CD4-positive, CD25-positive, alpha-beta regulatory T cell (primary cell): ENCODE data around the gene CACNA2D1. TPM values are rescaled to one million over a fixed set of nuclear protein-coding genes. Genes with fewer than 3 reads are reported as not detected.
A peak's percentile ranks its signal among the peaks of the same experiment; 100 is the strongest.

ENCODE experiments used
- ATAC-seq, 2 donors: fragments of 150-1000 bp; cut with Tn5 transposase; one replicate each; pipeline ENCODE4 v1.10.0; 2021; ENCODE audit warnings: low read depth in 2 of 2, moderate number of reproducible peaks in 2 of 2, moderate library complexity in 1 of 2
- DNase-seq, 3 donors: peaks; one replicate each; pipeline versions ENCODE4 v3.0.0 to v3.0.0-alpha.2; 2012 to 2022; ENCODE audit warnings: mixed read lengths in 1 of 3
- H3K27ac ChIP-seq: one replicate; pipeline ENCODE4 v1.7.0; 2013; ENCODE audit warnings: mild to moderate bottlenecking, low read length; ENCODE audit not compliant: insufficient read depth, poor library complexity, severe bottlenecking
- H3K27me3 ChIP-seq: one replicate; pipeline ENCODE4 v1.7.0; 2013; ENCODE audit warnings: low read length; ENCODE audit not compliant: control insufficient read depth, insufficient read depth
- H3K36me3 ChIP-seq: one replicate; pipeline ENCODE4 v1.7.0; 2013; ENCODE audit warnings: mild to moderate bottlenecking, low read length, moderate library complexity; ENCODE audit not compliant: control insufficient read depth, insufficient read depth
- H3K4me1 ChIP-seq: 2 replicates; pipeline ENCODE4 v1.7.0; 2013; ENCODE audit warnings: mild to moderate bottlenecking, low read length; ENCODE audit not compliant: insufficient read depth, control insufficient read depth, poor library complexity, severe bottlenecking
- H3K4me3 ChIP-seq: one replicate; pipeline ENCODE4 v1.7.0; 2013; ENCODE audit warnings: low read depth, mild to moderate bottlenecking, low read length, moderate library complexity
- H3K9me3 ChIP-seq, 2 experiments: 1 replicate in 1 of 2; 2 replicates in 1 of 2; pipeline ENCODE4 v1.7.0; 2013; ENCODE audit warnings: low read length in 2 of 2, mild to moderate bottlenecking in 1 of 2, moderate library complexity in 1 of 2; ENCODE audit not compliant: control insufficient read depth in 2 of 2
- H3K27ac Mint-ChIP-seq, 3 donors: one replicate each; pipeline ENCODE4 v1.8.0; 2020 to 2022; ENCODE audit warnings: mild to moderate bottlenecking in 3 of 3, mixed read lengths in 3 of 3, moderate library complexity in 2 of 3
- H3K27me3 Mint-ChIP-seq: one replicate; pipeline ENCODE4 v1.8.0; 2022; ENCODE audit warnings: mild to moderate bottlenecking, mixed read lengths
- H3K36me3 Mint-ChIP-seq: one replicate; pipeline ENCODE4 v1.8.0; 2020; ENCODE audit warnings: mixed read lengths
- H3K4me1 Mint-ChIP-seq, 4 donors: one replicate each; pipeline ENCODE4 v1.8.0; 2020 to 2022; ENCODE audit warnings: mixed read lengths in 4 of 4, mild to moderate bottlenecking in 1 of 4
- H3K4me3 Mint-ChIP-seq, 4 donors: one replicate each; pipeline ENCODE4 v1.8.0; 2020 to 2022; ENCODE audit warnings: mild to moderate bottlenecking in 4 of 4, mixed read lengths in 4 of 4, moderate library complexity in 3 of 4
- H3K9me3 Mint-ChIP-seq, 7 donors: one replicate each; pipeline ENCODE4 v1.8.0; 2020 to 2022; ENCODE audit warnings: mixed read lengths in 7 of 7, mild to moderate bottlenecking in 3 of 7, moderate library complexity in 2 of 7
- polyA plus RNA-seq, 4 donors: library from polyadenylated mRNA; unstranded; fragments of 300-500 nt; fragmentation: Illumina TruSeq; gene quantifications; one replicate each; pipeline ENCODE4 v1.2.3, GENCODE V29; 2021
- total RNA-seq: library from RNA; stranded (reverse); gene quantifications from one replicate; pipeline ENCODE4 v1.2.3, GENCODE V29; 2022

CACNA2D1 gene
- total and polyA plus RNA-seq, 5 donors from 2014 or later, result not detected

DNA sequence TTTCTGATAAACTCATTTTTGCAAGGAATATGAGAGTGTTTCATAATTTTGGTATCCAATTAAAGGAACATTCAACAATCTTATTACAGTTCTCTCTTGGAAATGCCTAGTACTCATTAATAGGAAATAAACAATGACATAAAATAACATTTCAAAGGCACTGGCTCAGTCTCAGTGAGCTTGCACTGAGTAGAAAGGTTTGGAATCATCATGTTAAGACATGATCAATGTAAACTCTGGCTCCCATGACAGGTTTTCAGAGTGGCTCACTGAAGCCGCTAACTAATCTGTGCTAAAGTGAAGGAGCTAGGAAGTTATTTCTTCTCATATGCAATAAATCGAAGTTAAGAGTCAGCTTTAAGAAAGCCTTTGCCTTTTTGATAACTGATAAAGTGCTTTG, 470.5 kb downstream of the CACNA2D1 start:
- Histone ChIP-seq H3K4me3 (no peak overlapping the region), H3K9me3 (no peaks in the 10 kb centered on the region), H3K27ac (no peak overlapping the region), H3K4me1 (no peaks in the 10 kb centered on the region), H3K27me3 (no peaks in the 10 kb centered on the region), H3K36me3 (no peaks in the 10 kb centered on the region)
- H3K4me1 Mint-ChIP-seq, result no peaks in the 10 kb centered on the region
- no peaks in the 10 kb centered on the region for H3K27me3 Mint-ChIP-seq
- H3K4me3 Mint-ChIP-seq, result no peak overlapping the region
- peaks cover 1 to 9% (median 5%) of the 10 kb centered on the region in 7 donors for H3K9me3 Mint-ChIP-seq
- H3K36me3 Mint-ChIP-seq, result no peaks in the 10 kb centered on the region
- no peak overlapping the region for H3K27ac Mint-ChIP-seq
- DNase-seq (no peak), ATAC-seq (no peak)

GRCh38 chr7:81960026-81960425, 483.6 kb downstream of the CACNA2D1 start:
- H3K4me1 Mint-ChIP-seq, result no peaks in the 10 kb centered on the region
- H3K27ac ChIP-seq, result no peak overlapping the region
- H3K4me3 Mint-ChIP-seq, result no peak overlapping the region
- no peak overlapping the region for H3K27ac Mint-ChIP-seq
- H3K4me1 ChIP-seq, result no peaks in the 10 kb centered on the region
- H3K9me3 ChIP-seq, result peaks cover 0 to 5% of the 10 kb centered on the region in 2 experiments
- no peaks in the 10 kb centered on the region for H3K36me3 ChIP-seq
- no peaks in the 10 kb centered on the region for H3K27me3 Mint-ChIP-seq
- DNase-seq (no peak), ATAC-seq (no peak)
- no peaks in the 10 kb centered on the region for H3K27me3 ChIP-seq
- no peak overlapping the region for H3K4me3 ChIP-seq
- peaks cover 0 to 7% (median 6%) of the 10 kb centered on the region in 7 donors for H3K9me3 Mint-ChIP-seq
- no peaks in the 10 kb centered on the region for H3K36me3 Mint-ChIP-seq

- no peak overlapping the region for H3K27ac ChIP-seq
- H3K4me3 ChIP-seq, result no peak overlapping the region
- Mint-ChIP-seq H3K36me3 (no peaks in the 10 kb centered on the region), H3K9me3 (peaks cover 0 to 11% (median 5%) of the 10 kb centered on the region in 7 donors), H3K27ac (peak overlapping the region in 1 of 3 donors; percentile 71), H3K4me3 (no peak overlapping the region), H3K4me1 (no peaks in the 10 kb centered on the region), H3K27me3 (no peaks in the 10 kb centered on the region)
- no peaks in the 10 kb centered on the region for H3K4me1 ChIP-seq
- no peaks in the 10 kb centered on the region for H3K9me3 ChIP-seq
- no peak for ATAC-seq
- no peaks in the 10 kb centered on the region for H3K36me3 ChIP-seq
- DNase-seq, result no peak
- no peaks in the 10 kb centered on the region for H3K27me3 ChIP-seq
Measured at GRCh38 chr7:81957517-81957916, 486.1 kb downstream of the CACNA2D1 start.

DNA sequence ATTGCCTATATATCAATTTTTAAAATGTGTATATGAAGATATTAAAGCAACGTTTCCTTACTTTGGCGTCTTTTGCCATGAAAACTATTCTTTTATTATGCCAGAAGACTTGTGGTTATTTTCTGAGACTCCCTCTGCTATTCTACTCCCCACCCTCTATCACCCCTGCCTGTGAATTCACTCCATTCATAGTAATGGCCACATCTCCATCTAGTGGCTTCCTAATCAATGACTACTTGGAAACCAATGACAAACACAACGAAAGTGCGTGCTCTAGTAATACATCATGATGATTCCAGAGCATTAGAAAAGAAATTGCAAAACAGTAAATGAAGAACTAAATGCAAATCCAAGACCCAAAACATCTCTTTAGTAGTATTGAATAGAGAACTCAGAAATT, 487.1 kb downstream of the CACNA2D1 start:
- ATAC-seq (no peak), DNase-seq (no peak)
- Histone ChIP-seq H3K4me3 (no peak overlapping the region), H3K27ac (no peak overlapping the region), H3K9me3 (no peaks in the 10 kb centered on the region), H3K4me1 (no peaks in the 10 kb centered on the region), H3K27me3 (no peaks in the 10 kb centered on the region), H3K36me3 (no peaks in the 10 kb centered on the region)
- H3K36me3 Mint-ChIP-seq, result no peaks in the 10 kb centered on the region
- H3K27me3 Mint-ChIP-seq, result no peaks in the 10 kb centered on the region
- no peak overlapping the region for H3K4me3 Mint-ChIP-seq
- peaks cover 0 to 15% (median 7%) of the 10 kb centered on the region in 7 donors for H3K9me3 Mint-ChIP-seq
- H3K4me1 Mint-ChIP-seq, result no peaks in the 10 kb centered on the region
- no peak overlapping the region for H3K27ac Mint-ChIP-seq

GRCh38 chr7:81949306-81949705, 494.3 kb downstream of the CACNA2D1 start:
- no peaks in the 10 kb centered on the region for H3K27me3 ChIP-seq
- H3K9me3 Mint-ChIP-seq, result peaks cover 0 to 18% (median 4%) of the 10 kb centered on the region in 7 donors
- no peak overlapping the region for H3K4me3 ChIP-seq
- H3K27ac Mint-ChIP-seq, result no peak overlapping the region
- no peaks in the 10 kb centered on the region for H3K36me3 ChIP-seq
- H3K4me3 Mint-ChIP-seq, result no peak overlapping the region
- no peaks in the 10 kb centered on the region for H3K4me1 Mint-ChIP-seq
- no peaks in the 10 kb centered on the region for H3K27me3 Mint-ChIP-seq
- DNase-seq (no peak), ATAC-seq (no peak)
- H3K27ac ChIP-seq, result no peak overlapping the region
- H3K4me1 ChIP-seq, result no peaks in the 10 kb centered on the region
- H3K9me3 ChIP-seq, result no peaks in the 10 kb centered on the region
- no peaks in the 10 kb centered on the region for H3K36me3 Mint-ChIP-seq

GRCh38 chr7:81944058-81944457, 499.5 kb downstream of the CACNA2D1 start:
- no peaks in the 10 kb centered on the region for H3K4me1 ChIP-seq
- no peaks in the 10 kb centered on the region for H3K36me3 Mint-ChIP-seq
- H3K4me3 ChIP-seq, result no peak overlapping the region
- H3K9me3 ChIP-seq, result peaks cover 0 to 4% of the 10 kb centered on the region in 2 experiments
- no peaks in the 10 kb centered on the region for H3K36me3 ChIP-seq
- no peak overlapping the region for H3K27ac ChIP-seq
- H3K9me3 Mint-ChIP-seq, result peaks cover 0 to 23% (median 7%) of the 10 kb centered on the region in 7 donors
- no peak overlapping the region for H3K27ac Mint-ChIP-seq
- ATAC-seq, result no peak
- H3K27me3 Mint-ChIP-seq, result no peaks in the 10 kb centered on the region
- no peaks in the 10 kb centered on the region for H3K4me1 Mint-ChIP-seq
- DNase-seq, result no peak
- no peaks in the 10 kb centered on the region for H3K27me3 ChIP-seq
- H3K4me3 Mint-ChIP-seq, result no peak overlapping the region

DNA sequence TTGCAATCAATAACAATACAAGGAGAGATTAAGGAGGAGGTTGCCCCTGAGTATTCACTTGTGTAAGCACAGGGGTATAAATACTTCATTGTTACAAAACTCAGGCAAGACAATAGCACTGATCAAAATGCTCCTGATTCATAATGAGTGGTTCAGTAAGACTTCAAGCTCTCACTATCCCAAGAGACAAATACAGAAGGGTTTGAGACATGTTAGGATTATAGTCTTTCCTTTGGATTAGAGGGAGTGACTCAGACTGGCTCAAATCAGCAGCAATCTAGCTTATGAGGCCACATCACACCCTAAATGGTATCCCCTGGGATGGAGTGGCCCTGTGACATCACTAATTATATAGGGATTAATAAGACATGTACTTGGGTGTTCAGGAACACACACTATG, 506.5 kb downstream of the CACNA2D1 start:
- H3K9me3 ChIP-seq, result peaks cover 0 to 4% of the 10 kb centered on the region in 2 experiments
- H3K4me3 Mint-ChIP-seq, result no peak overlapping the region
- peaks cover 0 to 21% (median 5%) of the 10 kb centered on the region in 7 donors for H3K9me3 Mint-ChIP-seq
- no peaks in the 10 kb centered on the region for H3K36me3 Mint-ChIP-seq
- no peak overlapping the region for H3K4me3 ChIP-seq
- H3K36me3 ChIP-seq, result no peaks in the 10 kb centered on the region
- no peaks in the 10 kb centered on the region for H3K4me1 ChIP-seq
- H3K27ac Mint-ChIP-seq, result no peak overlapping the region
- DNase-seq (no peak), ATAC-seq (no peak)
- H3K4me1 Mint-ChIP-seq, result no peaks in the 10 kb centered on the region
- no peaks in the 10 kb centered on the region for H3K27me3 ChIP-seq
- H3K27me3 Mint-ChIP-seq, result no peaks in the 10 kb centered on the region
- H3K27ac ChIP-seq, result no peak overlapping the region

DNA sequence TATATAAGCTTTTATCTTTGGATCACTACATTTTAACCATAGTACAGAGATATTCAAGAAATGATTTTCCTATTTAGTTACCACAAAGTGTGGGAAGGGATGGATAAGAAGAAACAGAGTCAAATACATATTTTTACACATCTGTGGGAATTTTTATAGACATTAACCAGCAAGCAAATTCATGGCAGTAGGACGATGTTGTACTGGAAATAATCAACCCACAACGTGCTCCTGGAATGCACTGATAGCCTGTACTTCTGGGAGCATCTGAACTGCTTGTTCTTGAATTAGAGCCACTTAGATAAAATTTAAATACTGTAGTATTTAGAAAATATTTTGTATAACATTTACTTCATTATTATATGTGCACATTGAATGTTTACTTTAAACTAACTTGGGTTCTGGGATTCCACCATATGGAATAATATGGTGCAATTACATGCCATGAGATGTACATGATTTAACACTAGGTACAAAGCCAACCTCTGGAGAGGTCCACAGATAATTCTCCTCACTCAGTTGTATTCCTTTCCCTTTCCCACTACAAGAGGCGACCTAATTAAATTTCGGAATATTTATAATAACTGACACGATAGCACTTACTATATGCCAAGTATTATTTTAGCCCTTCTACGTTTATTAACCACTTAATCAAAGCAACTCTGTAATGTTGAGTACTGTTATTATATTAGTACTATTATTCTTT, 508.8 kb downstream of the CACNA2D1 start:
- no peak overlapping the region for H3K27ac ChIP-seq
- Mint-ChIP-seq H3K27me3 (no peaks in the 10 kb centered on the region), H3K27ac (no peak overlapping the region), H3K4me3 (no peak overlapping the region), H3K36me3 (no peaks in the 10 kb centered on the region), H3K9me3 (peaks cover 0 to 20% (median 5%) of the 10 kb centered on the region in 7 donors), H3K4me1 (no peaks in the 10 kb centered on the region)
- ATAC-seq (no peak), DNase-seq (no peak)
- no peak overlapping the region for H3K4me3 ChIP-seq
- H3K27me3 ChIP-seq, result no peaks in the 10 kb centered on the region
- peaks cover 0 to 5% of the 10 kb centered on the region in 2 experiments for H3K9me3 ChIP-seq
- H3K4me1 ChIP-seq, result no peaks in the 10 kb centered on the region
- H3K36me3 ChIP-seq, result no peaks in the 10 kb centered on the region
